ENCODE results near the gene GALNT18. TPM values are rescaled to one million over a fixed set of nuclear protein-coding genes. Genes with fewer than 3 reads are reported as not detected.

The GALNT18 gene
- total RNA-seq, 2 donors from 2014 or later = 5.3 to 7.3 TPM

- DNase-seq = no peak
- WGBS, 2 donors = 60 to 69% methylated on average over 1 to 14 of the region's 14 CpGs
- H3K4me1 ChIP-seq = no peaks in the 10 kb centered on the region
These were observed 101.4 kb downstream of the GALNT18 start for GRCh38 chr11:11520231-11521015.

GRCh38 chr11:11519184-11519583, 102.6 kb downstream of the GALNT18 start:
- no peaks in the 10 kb centered on the region for H3K4me1 ChIP-seq
- H3K27ac ChIP-seq = no peak overlapping the region
- TF ChIP-seq CTCF (IDR thresholded peaks at IDR 0.05) (no peak), POLR2A (IDR thresholded peaks at IDR 0.05) (no peak)
- H3K36me3 ChIP-seq (replicated peaks in 1 of 2; ENCODE audit: insufficient read depth in 1 of 2, low read depth in 2 of 2) = no peaks in the 10 kb centered on the region
- no peak for ATAC-seq
- WGBS, 2 donors = 71 to 98% methylated on average over 4 of the region's 4 CpGs
- no peaks in the 10 kb centered on the region for H3K27me3 ChIP-seq
- intact Hi-C loops (cut with DNase I) = no loop called here
- H3K4me3 ChIP-seq = no peak overlapping the region
- DNase-seq = no peak
- no peaks in the 10 kb centered on the region for H3K9me3 ChIP-seq

More at GRCh38 chr11:11520231-11521015, 101.4 kb downstream of the GALNT18 start:
- ATAC-seq = no peak
- Histone ChIP-seq H3K36me3 (replicated peaks in 1 of 2; ENCODE audit: insufficient read depth in 1 of 2, low read depth in 2 of 2) (no peaks in the 10 kb centered on the region), H3K27me3 (no peaks in the 10 kb centered on the region), H3K4me3 (no peak overlapping the region), H3K27ac (no peak overlapping the region), H3K9me3 (no peaks in the 10 kb centered on the region)
- intact Hi-C loops (cut with DNase I) = no loop called here
- TF ChIP-seq CTCF (IDR thresholded peaks at IDR 0.05) (no peak), POLR2A (IDR thresholded peaks at IDR 0.05) (no peak)

GRCh38 chr11:11514246-11514645, 107.6 kb downstream of the GALNT18 start:
- WGBS, 2 donors = 56 to 81% methylated on average over 3 of the region's 3 CpGs
- H3K27ac ChIP-seq = no peak overlapping the region
- intact Hi-C loops (cut with DNase I) = no loop called here

GRCh38 chr11:11513422-11513821, 108.4 kb downstream of the GALNT18 start:
- WGBS, 2 donors = 79 to 91% methylated on average over 3 of the region's 3 CpGs
- no peak for TF ChIP-seq POLR2A (IDR thresholded peaks at IDR 0.05)
- TF ChIP-seq CTCF (IDR thresholded peaks at IDR 0.05) = no peak
- no peaks in the 10 kb centered on the region for H3K27me3 ChIP-seq
- no peak for DNase-seq
- no peak for ATAC-seq
- intact Hi-C loops (cut with DNase I) = no loop called here
- no peaks in the 10 kb centered on the region for H3K36me3 ChIP-seq (replicated peaks in 1 of 2; ENCODE audit: insufficient read depth in 1 of 2, low read depth in 2 of 2)
- no peak overlapping the region for H3K4me3 ChIP-seq
- no peaks in the 10 kb centered on the region for H3K9me3 ChIP-seq
- H3K4me1 ChIP-seq = peaks cover 3% of the 10 kb centered on the region
- no peak overlapping the region for H3K27ac ChIP-seq

More at GRCh38 chr11:11514246-11514645, 107.6 kb downstream of the GALNT18 start:
- H3K4me3 ChIP-seq = no peak overlapping the region
- H3K27me3 ChIP-seq = no peaks in the 10 kb centered on the region
- DNase-seq (no peak), ATAC-seq (no peak)
- no peaks in the 10 kb centered on the region for H3K36me3 ChIP-seq (replicated peaks in 1 of 2; ENCODE audit: insufficient read depth in 1 of 2, low read depth in 2 of 2)
- peaks cover 3% of the 10 kb centered on the region for H3K4me1 ChIP-seq
- no peak for TF ChIP-seq POLR2A (IDR thresholded peaks at IDR 0.05)
- no peaks in the 10 kb centered on the region for H3K9me3 ChIP-seq

GRCh38 chr11:11512929-11513328, 108.9 kb downstream of the GALNT18 start:
- no peak for DNase-seq
- no peaks in the 10 kb centered on the region for H3K27me3 ChIP-seq
- 85 to 93% methylated on average over 4 of the region's 4 CpGs for WGBS, 2 donors
- H3K36me3 ChIP-seq (replicated peaks in 1 of 2; ENCODE audit: insufficient read depth in 1 of 2, low read depth in 2 of 2) = no peaks in the 10 kb centered on the region
- H3K4me3 ChIP-seq = no peak overlapping the region
- TF ChIP-seq CTCF (IDR thresholded peaks at IDR 0.05) (no peak), POLR2A (IDR thresholded peaks at IDR 0.05) (no peak)
- intact Hi-C loops (cut with DNase I) = no loop called here
- H3K4me1 ChIP-seq = peaks cover 3% of the 10 kb centered on the region
- no peak overlapping the region for H3K27ac ChIP-seq
- no peak for ATAC-seq
- H3K9me3 ChIP-seq = no peaks in the 10 kb centered on the region

Measured in body of pancreas (tissue), 4 donors.